AG20443 (cell line): ENCODE data around the gene OCIAD2.
"Not testable (repeated sequence)": the region's sequence is repeated elsewhere in the genome, so short reads cannot be mapped to it uniquely, and the experiment has no call there.

ENCODE experiments used
- DNase-seq: peaks from one replicate; pipeline ENCODE4 v3.0.0; 2012; ENCODE audit warnings: low spot score, mixed read lengths

The OCIAD2 gene

GRCh38 chr4:48854395-48854683, 52.2 kb downstream of the OCIAD2 start:
- no peak for DNase-seq

GRCh38 chr4:48853604-48854394, 52.8 kb downstream of the OCIAD2 start:
- no peak for DNase-seq

- no peak for DNase-seq
These were observed 54.9 kb downstream of the OCIAD2 start for GRCh38 chr4:48851651-48852050.

- DNase-seq: not testable (repeated sequence)
These were observed 57.8 kb downstream of the OCIAD2 start for GRCh38 chr4:48848799-48849198.

GRCh38 chr4:48844843-48845242, 61.7 kb downstream of the OCIAD2 start:
- DNase-seq: no peak

GRCh38 chr4:48841045-48841827, 65.3 kb downstream of the OCIAD2 start:
- no peak for DNase-seq

GRCh38 chr4:48836658-48837057, 69.9 kb downstream of the OCIAD2 start:
- no peak for DNase-seq
